ENCODE results near the gene LRRC8D.

GRCh38 chr1:89866568-89866967, 45.7 kb downstream of the LRRC8D start:
- TF ChIP-seq CTCF (IDR thresholded peaks at IDR 0.05), result no peak
- no peak for TF ChIP-seq POLR2A (IDR thresholded peaks at IDR 0.05)
